ENCODE data around the gene LINC00305. TPM values are rescaled to one million over a fixed set of nuclear protein-coding genes. Genes with fewer than 3 reads are reported as not detected.

The LINC00305 gene
- total RNA-seq, 1 experiment from 2014 or later, result not detected

DNA sequence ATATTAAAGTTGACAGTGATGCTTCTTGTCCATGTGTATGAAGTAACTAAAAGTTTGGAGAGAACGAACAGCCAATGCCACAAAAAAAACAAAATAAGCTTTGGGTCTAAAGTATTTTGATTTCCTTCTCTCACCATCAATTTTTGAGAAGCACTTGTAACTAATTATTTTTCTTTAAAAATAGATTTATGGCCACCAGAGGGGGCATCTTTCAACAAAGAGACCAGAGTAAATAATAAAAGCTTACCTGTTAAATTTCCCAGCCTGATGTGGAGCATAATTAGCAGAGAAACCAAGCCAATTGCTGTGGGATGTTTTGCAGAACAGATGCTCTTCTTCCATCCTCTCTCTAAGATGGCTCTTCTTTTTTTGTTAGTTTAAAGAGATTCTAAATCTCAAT lies 29.0 kb downstream of the LINC00305 start:
- no peak for DNase-seq (ENCODE audit: low read depth)
- in situ Hi-C loops (cut with HindIII; ENCODE audit: low pct_unique_long_range_greater_than_20kb, low sequenced_read_pairs), result no loop called here

DNA sequence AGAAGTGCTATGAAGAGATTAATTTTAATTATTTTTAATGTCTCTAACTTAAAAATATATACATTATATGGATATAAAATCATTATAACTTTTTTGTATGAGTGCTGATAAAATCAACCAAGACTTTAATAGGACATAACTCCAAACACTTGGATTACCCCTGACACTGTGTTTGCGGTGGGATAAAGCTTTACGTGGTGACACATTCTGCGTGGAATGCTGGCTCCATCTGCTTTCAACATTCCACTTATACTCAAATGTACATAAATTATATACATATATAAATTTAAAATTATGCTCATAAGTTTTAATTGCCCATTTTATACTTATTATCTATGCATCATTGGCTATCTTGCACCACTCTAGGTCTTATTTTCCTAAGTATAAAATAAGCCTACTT lies 30.5 kb downstream of the LINC00305 start:
- in situ Hi-C loops (cut with HindIII; ENCODE audit: low pct_unique_long_range_greater_than_20kb, low sequenced_read_pairs), result no loop called here

DNA sequence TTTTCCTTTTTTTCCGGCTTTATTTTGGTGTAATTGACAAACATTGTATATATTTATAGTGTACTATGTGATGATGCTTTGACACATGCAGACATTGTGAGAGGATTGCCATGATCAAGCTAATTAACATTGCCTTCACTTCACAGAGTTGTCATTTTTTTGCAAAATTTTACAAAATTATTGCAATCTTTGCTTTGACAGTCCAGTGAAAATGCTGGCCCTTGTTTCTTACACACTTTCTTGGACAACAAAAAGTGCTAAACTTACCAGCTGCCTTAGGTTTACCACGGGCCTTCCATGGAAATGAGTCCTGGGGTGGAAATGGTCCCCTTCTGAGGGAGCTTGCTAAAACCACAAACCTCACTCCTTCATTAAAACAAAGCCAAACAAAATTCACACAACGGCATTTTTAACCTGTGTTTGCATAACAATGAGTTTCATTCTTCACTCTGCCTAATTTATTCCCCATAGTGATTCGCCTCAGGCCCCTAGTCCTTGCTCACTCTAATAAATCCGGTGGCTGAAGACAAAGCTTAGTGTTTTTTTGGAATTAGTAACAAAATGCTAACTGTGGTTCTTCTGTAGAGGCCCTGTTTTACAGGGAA lies 32.2 kb downstream of the LINC00305 start:
- in situ Hi-C loops (cut with HindIII; ENCODE audit: low pct_unique_long_range_greater_than_20kb, low sequenced_read_pairs), result no loop called here
- DNase-seq (ENCODE audit: low read depth), result no peak

More for the DNA sequence above, 30.5 kb downstream of the LINC00305 start:
- DNase-seq (ENCODE audit: low read depth), result no peak

DNA sequence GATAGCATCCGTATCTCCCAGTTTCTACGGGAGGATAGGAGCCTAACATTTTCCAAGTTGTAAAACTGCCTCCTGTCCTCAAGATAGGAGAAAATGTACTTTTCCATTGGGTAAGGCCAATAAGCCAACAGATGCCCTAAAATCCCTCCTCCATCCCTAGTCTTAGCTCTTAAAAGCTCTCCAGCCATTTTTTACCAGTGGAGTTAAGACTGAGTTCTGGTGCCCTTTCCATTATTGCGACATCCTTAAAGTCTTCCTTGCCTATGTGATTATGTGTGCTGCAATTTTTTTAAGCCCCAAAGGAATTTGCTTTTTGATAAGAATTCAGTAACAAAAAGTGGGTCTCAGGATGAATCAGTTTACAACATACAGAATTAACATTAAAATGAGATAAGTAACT lies 33.0 kb downstream of the LINC00305 start:
- in situ Hi-C loops (cut with HindIII; ENCODE audit: low pct_unique_long_range_greater_than_20kb, low sequenced_read_pairs), result no loop called here
- no peak for DNase-seq (ENCODE audit: low read depth)

DNA sequence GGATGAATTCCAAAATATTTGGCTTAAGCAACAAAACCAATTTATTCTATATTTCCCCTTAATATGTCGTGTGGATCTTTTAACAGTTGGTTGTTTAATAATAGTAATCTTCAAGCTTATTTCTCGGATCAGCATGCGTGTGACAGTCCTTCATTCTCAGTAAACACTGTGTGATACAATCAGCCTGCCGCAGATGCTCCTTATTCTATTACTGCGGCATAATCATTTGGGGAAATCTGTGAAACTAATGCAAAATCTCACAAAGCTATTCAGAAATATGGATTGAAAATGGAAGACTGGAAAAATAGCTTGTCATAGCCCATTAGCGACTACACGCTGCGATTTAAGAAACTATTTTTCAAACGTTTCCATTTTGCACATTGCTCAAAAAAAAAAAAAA lies 36.9 kb downstream of the LINC00305 start:
- DNase-seq (ENCODE audit: low read depth), result no peak
- in situ Hi-C loops (cut with HindIII; ENCODE audit: low pct_unique_long_range_greater_than_20kb, low sequenced_read_pairs), result no loop called here

DNA sequence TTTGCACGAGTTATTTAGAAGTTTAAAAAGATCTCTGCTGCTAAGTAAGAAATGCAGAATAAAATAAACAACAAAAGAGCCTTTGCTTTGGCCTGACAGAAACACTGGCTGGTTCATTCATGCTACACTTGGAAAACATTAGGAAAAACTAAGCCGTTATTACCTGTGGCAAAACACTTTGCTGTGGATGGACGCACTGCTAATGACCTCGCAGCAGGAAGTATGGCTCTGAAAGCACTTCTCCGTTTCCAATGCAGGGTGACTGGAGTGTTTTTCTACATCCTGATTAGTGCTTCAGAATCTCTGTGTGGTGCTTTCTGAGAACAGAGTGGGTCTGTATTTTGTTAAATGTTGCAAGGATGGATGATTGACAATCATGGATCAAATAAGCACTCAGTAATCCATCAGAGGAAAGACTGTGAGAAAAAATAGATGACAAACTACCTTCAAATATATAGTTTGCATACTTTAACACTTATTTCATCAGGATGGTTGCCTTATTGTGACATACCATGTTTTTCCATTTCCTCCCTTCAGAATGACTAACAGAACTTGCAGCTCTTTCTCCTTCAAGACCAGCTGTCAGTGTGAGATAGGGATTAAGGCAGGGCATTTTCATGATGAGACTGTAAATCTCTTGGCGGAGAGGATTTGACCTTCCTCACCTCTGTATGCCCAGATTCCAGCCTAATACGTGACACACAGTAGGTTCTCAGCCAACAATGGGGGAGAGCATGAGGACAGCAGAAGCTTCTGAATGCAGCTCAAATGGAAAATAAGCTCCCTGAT lies 38.0 kb downstream of the LINC00305 start:
- no peak for DNase-seq (ENCODE audit: low read depth)
- in situ Hi-C loops (cut with HindIII; ENCODE audit: low pct_unique_long_range_greater_than_20kb, low sequenced_read_pairs), result no loop called here

DNA sequence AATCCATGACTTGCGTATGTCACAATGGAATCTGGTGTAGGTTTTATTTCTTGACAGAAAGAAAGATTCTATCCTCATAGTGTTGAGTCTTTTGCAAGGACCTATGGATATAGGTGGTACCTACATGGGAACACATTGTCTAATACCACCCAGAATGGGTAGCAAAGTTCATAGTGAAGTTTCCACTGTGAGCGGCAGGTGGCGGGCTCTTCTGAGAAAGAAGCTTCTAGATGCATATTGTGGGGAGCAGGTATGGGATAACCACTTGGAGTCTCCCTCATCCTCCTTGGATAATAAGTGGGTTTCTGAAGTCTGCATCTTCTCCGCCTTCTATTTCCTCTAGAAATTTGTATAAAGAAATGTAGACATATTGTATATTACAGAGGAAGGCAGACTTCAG lies 44.9 kb downstream of the LINC00305 start:
- in situ Hi-C loops (cut with HindIII; ENCODE audit: low pct_unique_long_range_greater_than_20kb, low sequenced_read_pairs), result no loop called here
- DNase-seq (ENCODE audit: low read depth), result no peak

DNA sequence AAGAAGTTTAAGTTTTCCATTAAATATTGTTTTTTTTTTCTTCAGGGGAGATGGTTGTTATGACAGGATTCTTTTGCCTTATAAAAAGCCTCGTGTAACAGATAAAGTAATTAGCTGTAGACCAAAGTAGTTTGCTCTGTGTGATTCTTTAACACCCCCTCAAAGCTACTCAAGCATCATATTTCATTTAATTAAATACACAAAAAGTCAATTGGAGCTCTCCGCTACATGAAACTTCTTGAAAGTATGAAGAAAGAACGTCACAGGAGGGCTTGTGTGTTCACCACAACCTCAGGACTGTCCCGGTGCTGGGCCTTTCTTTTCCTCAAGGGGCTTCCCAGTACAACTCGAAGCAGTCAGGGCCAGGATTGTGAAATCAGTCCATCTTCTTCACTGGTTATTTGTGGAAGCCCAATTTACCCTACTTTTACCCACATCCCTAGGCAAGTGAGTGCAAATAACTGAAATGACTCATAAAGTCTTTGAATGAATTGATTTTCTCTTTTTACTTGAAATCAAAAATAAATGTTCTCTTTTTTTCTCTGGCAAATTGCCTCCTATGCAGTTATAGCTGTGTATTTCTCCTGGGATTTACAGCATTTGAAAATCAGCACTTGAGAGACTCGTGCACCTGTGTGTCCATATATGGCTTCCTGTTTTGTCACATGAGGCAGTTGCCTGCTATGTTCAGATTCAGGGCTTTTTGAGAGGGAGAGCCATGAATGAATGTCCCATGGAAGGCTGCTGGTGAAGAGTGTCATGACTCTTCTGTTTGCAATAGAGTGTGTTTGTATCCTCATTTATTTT lies 48.6 kb downstream of the LINC00305 start:
- in situ Hi-C loops (cut with HindIII; ENCODE audit: low pct_unique_long_range_greater_than_20kb, low sequenced_read_pairs), result no loop called here
- no peak for DNase-seq (ENCODE audit: low read depth)

DNA sequence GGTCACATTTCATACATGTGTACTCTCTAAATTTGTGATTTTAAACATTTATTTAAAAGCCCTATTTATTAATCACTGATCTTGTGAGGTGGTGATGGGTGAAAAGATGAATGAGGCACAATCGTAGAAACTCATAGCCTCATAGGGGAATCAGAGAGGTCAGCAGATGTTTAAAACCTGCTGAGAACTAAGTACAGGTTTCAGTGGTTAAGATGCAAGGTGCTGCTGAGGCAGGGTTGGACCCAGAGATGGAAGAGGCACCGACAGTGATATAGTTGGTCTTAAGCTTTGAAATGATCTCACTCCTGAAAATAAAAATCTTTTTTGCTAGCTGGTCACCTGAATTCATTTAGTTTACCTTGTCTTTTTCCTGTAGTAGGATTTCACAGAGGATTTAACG lies 49.6 kb downstream of the LINC00305 start:
- in situ Hi-C loops (cut with HindIII; ENCODE audit: low pct_unique_long_range_greater_than_20kb, low sequenced_read_pairs), result no loop called here
- DNase-seq (ENCODE audit: low read depth), result no peak

DNA sequence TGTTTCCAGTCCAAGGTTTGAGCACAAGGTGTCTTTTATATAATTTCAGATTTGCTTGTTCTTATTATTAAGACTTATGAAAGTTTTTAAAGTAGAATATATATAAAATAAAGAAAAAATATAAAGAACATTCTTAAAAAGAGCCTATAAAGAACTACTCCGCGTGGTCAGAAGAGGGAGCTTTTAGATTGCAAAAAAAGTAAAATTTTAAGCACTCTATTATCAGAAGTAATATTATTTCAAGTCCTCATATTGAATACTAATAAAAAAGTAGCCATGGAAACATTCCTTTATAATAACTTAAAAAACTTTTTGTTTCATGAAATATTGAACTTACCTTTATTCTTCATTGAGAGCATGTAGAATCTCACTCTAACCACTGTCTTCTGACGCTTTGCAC lies 51.4 kb downstream of the LINC00305 start:
- in situ Hi-C loops (cut with HindIII; ENCODE audit: low pct_unique_long_range_greater_than_20kb, low sequenced_read_pairs), result no loop called here

DNA sequence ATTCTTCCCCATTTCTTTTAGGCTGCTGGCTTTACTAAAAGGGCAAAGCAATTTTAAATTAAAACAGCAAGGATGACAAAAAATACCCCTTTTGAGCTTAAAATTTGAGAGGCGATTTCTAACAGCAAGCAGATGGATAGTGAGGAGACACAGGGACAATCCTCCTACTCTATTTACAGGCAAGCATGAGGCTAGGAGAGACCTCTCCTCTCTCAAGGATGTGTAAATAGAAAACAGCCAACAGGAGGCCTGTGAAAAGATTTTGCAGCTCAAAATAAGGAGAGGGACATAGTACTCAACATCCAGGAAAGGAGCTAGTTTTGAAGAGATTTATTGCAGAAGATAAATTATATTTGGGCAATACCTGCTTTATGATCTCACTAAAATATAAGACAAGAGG lies 53.8 kb downstream of the LINC00305 start:
- in situ Hi-C loops (cut with HindIII; ENCODE audit: low pct_unique_long_range_greater_than_20kb, low sequenced_read_pairs), result no loop called here
- no peak for DNase-seq (ENCODE audit: low read depth)

More for the DNA sequence above, 51.4 kb downstream of the LINC00305 start:
- no peak for DNase-seq (ENCODE audit: low read depth)

DNA sequence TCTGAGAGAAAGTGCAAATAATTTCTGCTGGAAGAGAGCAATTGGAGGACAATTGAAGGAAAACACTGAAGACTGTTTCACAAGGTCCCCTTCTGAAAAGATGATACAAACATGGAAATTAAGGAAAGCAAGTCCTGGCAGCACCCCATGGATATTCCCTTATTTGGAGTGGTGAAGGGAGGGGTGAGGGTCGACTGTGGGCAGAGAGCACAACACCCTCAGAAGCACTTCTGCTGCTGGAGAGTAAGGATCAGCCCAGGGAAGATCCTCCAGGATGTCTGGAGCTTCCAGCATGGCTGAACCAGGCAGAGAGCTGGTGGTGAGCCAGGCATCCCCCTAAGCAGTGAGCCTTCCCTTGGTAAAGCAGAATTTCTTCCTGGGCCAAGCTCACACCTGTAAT lies 54.7 kb downstream of the LINC00305 start:
- in situ Hi-C loops (cut with HindIII; ENCODE audit: low pct_unique_long_range_greater_than_20kb, low sequenced_read_pairs), result no loop called here
- no peak for DNase-seq (ENCODE audit: low read depth)

DNA sequence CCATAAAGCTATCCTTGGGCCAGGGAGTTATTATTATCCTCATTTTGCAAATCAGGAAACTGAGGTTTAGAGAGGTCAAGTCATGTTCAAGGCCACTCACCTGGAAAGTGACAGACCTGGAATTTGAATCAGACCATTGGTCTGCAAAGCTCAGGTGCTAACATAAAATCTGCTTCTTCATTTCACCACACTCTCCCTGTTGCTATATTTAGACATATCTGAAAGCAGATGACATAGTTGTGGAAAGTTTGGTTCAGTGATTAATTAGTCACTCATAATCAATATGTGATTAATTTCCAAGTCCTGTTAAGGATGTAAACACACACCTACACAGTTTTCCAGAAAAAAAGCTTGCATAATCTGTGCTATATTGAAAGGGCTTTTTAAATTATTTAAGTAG lies 57.4 kb downstream of the LINC00305 start:
- no peak for DNase-seq (ENCODE audit: low read depth)
- in situ Hi-C loops (cut with HindIII; ENCODE audit: low pct_unique_long_range_greater_than_20kb, low sequenced_read_pairs), result no loop called here

DNA sequence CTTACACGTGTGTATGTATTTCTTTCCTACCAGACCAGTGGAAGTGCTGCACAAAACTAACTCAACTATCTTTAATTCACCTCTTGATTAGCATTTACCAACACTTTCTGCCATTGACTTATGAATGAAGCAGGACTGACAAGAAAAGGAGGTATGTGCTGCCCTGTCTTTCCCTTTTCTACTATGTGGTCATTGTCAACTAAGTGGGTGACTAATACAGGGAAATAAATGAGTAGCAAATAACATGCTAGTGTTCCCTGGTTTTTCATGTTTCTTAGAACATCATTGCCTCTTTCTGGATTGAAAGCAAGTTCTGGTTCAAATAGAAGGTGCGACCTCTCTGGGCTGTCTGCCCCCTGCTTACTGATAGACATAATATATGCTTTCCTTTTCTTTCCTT lies 58.0 kb downstream of the LINC00305 start:
- no peak for DNase-seq (ENCODE audit: low read depth)
- in situ Hi-C loops (cut with HindIII; ENCODE audit: low pct_unique_long_range_greater_than_20kb, low sequenced_read_pairs), result no loop called here

DNA sequence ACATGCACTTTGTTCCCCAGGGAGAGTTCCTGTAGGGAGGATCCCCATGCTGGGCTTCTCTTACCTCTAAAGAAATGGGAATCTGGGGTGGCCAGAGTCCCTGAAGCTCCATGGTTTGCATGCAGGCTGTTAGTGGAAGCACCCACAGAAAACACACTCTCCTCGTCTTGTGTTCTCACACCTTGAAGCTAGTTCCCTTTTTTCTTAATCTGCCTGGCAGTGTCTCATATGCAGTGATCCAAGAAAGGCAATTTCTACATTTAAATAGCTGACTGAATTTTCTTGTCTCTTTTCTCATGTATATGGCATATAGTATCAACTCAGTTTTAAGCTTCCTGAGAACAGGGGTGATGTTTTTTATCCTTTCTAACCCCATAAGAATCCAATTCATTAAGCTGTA lies 65.0 kb downstream of the LINC00305 start:
- in situ Hi-C loops (cut with HindIII; ENCODE audit: low pct_unique_long_range_greater_than_20kb, low sequenced_read_pairs), result no loop called here
- DNase-seq (ENCODE audit: low read depth), result no peak

DNA sequence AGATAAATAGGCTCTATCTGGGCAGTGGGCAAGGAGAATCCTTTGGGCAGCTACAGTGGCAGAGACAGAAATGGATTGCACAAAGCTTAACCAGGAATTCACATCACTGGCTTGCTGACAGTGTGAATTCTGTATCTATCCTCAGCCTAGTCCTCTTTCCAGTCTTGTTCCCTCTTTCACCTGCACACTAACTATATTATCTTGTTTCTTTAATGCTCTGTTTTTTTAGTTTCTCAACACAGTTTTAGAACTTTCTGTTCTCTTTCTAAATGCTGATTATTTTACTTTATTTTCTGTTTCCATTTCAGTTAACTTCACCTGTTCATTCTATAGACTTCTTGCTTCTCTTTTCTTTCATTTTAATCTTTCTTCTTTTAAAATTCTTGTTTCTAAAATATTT lies 66.4 kb downstream of the LINC00305 start:
- DNase-seq (ENCODE audit: low read depth), result no peak
- in situ Hi-C loops (cut with HindIII; ENCODE audit: low pct_unique_long_range_greater_than_20kb, low sequenced_read_pairs), result no loop called here

DNA sequence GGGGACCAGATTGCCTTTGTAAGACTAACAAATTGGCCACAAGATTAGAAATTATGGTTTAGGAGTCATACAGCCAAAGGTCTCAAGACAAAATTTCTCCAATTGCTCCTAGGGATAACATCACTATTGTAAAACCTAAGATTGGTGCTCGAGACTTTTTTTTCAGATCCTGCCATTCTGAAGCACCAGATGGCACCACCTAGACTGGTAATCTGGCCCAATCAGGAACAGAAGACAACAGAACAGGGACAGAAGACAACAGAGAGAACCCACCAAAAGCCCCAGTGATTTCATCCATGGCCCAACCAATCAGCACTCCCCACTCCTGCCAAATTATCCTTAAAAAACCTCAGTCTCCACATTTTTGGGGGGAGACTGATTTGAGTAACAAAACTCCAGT lies 66.8 kb downstream of the LINC00305 start:
- DNase-seq (ENCODE audit: low read depth), result no peak
- in situ Hi-C loops (cut with HindIII; ENCODE audit: low pct_unique_long_range_greater_than_20kb, low sequenced_read_pairs), result no loop called here

DNA sequence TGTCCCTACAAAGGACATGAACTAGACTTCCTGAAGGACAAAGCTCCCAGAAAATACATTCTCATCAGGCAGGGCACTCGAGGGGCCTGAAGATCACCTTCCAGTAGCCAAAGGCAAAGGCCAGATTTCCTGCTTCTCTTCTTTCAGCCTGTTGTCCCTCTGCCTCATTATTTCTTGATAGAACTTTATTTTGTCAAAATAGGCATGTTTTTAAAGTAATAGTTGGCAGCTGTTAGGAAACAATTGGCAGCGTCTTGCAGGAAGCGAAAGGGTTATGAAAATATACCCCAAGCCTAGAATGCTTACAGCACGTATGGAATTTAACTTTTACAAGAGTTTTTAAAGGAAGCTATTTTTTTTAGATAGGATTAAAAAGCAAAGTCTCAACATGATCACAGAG lies 74.9 kb downstream of the LINC00305 start:
- in situ Hi-C loops (cut with HindIII; ENCODE audit: low pct_unique_long_range_greater_than_20kb, low sequenced_read_pairs), result no loop called here

DNA sequence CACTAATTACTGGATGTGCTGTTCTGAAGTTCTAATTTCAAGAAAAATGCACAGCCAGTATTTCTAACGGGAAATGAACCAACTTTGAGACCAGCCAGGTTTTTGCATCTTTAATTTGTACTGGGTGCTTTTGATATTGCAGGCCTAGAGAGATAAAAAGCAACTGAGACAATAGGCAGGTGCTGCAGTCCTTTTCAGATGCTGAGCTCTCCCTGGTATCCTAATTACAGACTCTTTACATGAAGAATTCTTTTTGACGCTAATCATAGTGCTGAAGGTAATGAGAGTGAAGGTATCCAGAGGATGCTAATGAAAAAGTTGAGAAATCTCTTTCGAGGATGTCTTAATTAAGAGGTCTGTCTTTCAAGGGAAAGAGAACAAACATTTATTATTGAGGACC lies 93.9 kb downstream of the LINC00305 start:
- no peak for DNase-seq (ENCODE audit: low read depth)
- in situ Hi-C loops (cut with HindIII; ENCODE audit: low pct_unique_long_range_greater_than_20kb, low sequenced_read_pairs), result no loop called here

More for the DNA sequence above, 74.9 kb downstream of the LINC00305 start:
- DNase-seq (ENCODE audit: low read depth), result no peak

Measured in Caki2 (cell line).